OCI-LY3 (cell line): Measurements from ENCODE around the gene IGDCC3.

Experiments
- H2AFZ ChIP-seq: fragments of 200-600, 300-600 bp; shearing (Covaris generic); 2 replicates; pipeline ENCODE4 v1.6.0; 2014; ENCODE audit warnings: antibody characterized with exemption, low read depth, low read length
- H3K27ac ChIP-seq: fragments of 200-600, 300-600 bp; sonication (generic); 2 replicates; pipeline ENCODE4 v1.5.1; 2014; ENCODE audit warnings: mild to moderate bottlenecking, low read length, moderate library complexity, mixed read lengths
- H3K27me3 ChIP-seq: fragments of 200-600, 300-600 bp; sonication (generic); 2 replicates; pipeline ENCODE4 v1.6.1; 2014; ENCODE audit warnings: low read depth, low read length, mixed read lengths
- H3K36me3 ChIP-seq: fragments of 200-600, 300-600 bp; sonication (generic); replicated peaks from 2 replicates; pipeline ENCODE3; 2014; ENCODE audit warnings: low read depth, low read length, mixed read lengths
- H3K4me1 ChIP-seq: fragments of 300-600, 200-600 bp; sonication (generic); 2 replicates; pipeline ENCODE4 v1.6.1; 2014; ENCODE audit warnings: low read length, mixed read lengths
- H3K4me2 ChIP-seq: fragments of 200-600, 300-600 bp; sonication (generic); 2 replicates; pipeline ENCODE4 v1.6.1; 2014; ENCODE audit warnings: low read length, mixed read lengths
- H3K4me3 ChIP-seq: fragments of 300-600, 200-600 bp; sonication (generic); 2 replicates; pipeline ENCODE4 v1.5.1; 2014; ENCODE audit warnings: antibody characterized with exemption, mild to moderate bottlenecking, low read length, moderate library complexity
- H3K79me2 ChIP-seq: fragments of 300-600, 200-600 bp; shearing (Covaris generic); 2 replicates; pipeline ENCODE4 v1.6.1; 2014; ENCODE audit warnings: mild to moderate bottlenecking, low read length, mixed read lengths
- H3K9ac ChIP-seq: fragments of 300-600, 200-600 bp; shearing (Covaris generic); 2 replicates; pipeline ENCODE4 v1.6.0; 2014; ENCODE audit warnings: mild to moderate bottlenecking, low read length, moderate library complexity
- H3K9me3 ChIP-seq: fragments of 200-600, 300-600 bp; shearing (Covaris generic); 2 replicates; pipeline ENCODE4 v1.6.1; 2014; ENCODE audit warnings: low read length, mixed read lengths; ENCODE audit not compliant: insufficient read depth
- H4K20me1 ChIP-seq: fragments of 200-600, 300-600 bp; sonication (generic); 2 replicates; pipeline ENCODE4 v1.6.1; 2016; ENCODE audit warnings: low read length, mixed read lengths; ENCODE audit not compliant: insufficient read depth
- CTCF ChIP-seq: fragments of 200-600, 300-600 bp; sonication (generic); IDR thresholded peaks from 2 replicates; pipeline ENCODE4 v1.5.1; 2014; ENCODE audit warnings: antibody characterized with exemption, low read length, low read depth
- EZH2phosphoT487 ChIP-seq: fragments of 200-600 bp; shearing (Covaris generic); IDR thresholded peaks from 2 replicates; pipeline ENCODE4 v1.6.1; 2018; ENCODE audit warnings: antibody characterized with exemption, mixed run types, low read depth

Gene IGDCC3

GRCh38 chr15:65418596-65418995 is 40.8 kb upstream of the IGDCC3 start:
- H3K79me2 ChIP-seq: no peaks in the 10 kb centered on the region
- no peak for TF ChIP-seq CTCF
- no peak for TF ChIP-seq EZH2phosphoT487
- H3K4me2 ChIP-seq: no peak overlapping the region
- no peaks in the 10 kb centered on the region for H3K36me3 ChIP-seq
- H2AFZ ChIP-seq: no peak overlapping the region
- H4K20me1 ChIP-seq: no peaks in the 10 kb centered on the region
- no peaks in the 10 kb centered on the region for H3K9me3 ChIP-seq
- no peak overlapping the region for H3K27ac ChIP-seq
- H3K27me3 ChIP-seq: peaks cover 11% of the 10 kb centered on the region; the same call in 1 of the 2 replicates
- no peak overlapping the region for H3K9ac ChIP-seq
- no peak overlapping the region for H3K4me3 ChIP-seq
- peaks cover 8% of the 10 kb centered on the region; the same call in 1 of the 2 replicates for H3K4me1 ChIP-seq

DNA sequence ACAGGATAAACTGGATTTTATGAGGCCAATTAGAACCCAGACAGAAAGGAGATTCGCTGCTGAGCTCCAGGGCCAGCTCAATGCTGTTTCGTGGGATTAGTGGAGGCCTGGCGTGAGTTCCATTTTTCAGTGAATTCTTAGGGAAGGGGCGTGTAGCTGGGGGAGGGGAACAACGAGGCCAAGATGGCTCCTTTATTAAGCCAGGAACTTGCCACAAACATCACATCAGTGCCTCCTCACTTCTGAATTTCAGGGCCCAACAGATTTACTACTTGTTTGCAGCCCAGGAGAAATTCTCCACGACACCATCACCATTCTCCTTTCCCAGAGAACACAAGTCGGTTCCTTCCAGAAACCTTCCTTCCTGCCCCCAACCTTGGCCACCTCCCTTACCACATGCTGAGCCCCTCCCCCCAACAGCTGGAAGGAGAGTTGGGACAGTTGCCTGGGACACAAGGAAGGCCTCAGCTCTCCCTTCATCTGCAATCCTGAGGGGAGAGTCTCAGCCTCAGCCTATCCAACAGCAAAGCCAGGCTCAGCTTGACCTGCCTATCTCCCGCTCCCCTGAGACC is 39.1 kb upstream of the IGDCC3 start:
- Histone ChIP-seq H3K4me3 (no peak overlapping the region), H3K4me1 (peaks cover 9% of the 10 kb centered on the region), H3K36me3 (no peaks in the 10 kb centered on the region), H3K27ac (no peak overlapping the region), H3K79me2 (no peaks in the 10 kb centered on the region), H4K20me1 (no peaks in the 10 kb centered on the region), H3K4me2 (no peak overlapping the region), H3K9me3 (no peaks in the 10 kb centered on the region), H3K9ac (no peak overlapping the region), H2AFZ (no peak overlapping the region), H3K27me3 (peaks cover 12% of the 10 kb centered on the region; the same call in 1 of the 2 replicates)
- TF ChIP-seq EZH2phosphoT487 (no peak), CTCF (no peak)

DNA sequence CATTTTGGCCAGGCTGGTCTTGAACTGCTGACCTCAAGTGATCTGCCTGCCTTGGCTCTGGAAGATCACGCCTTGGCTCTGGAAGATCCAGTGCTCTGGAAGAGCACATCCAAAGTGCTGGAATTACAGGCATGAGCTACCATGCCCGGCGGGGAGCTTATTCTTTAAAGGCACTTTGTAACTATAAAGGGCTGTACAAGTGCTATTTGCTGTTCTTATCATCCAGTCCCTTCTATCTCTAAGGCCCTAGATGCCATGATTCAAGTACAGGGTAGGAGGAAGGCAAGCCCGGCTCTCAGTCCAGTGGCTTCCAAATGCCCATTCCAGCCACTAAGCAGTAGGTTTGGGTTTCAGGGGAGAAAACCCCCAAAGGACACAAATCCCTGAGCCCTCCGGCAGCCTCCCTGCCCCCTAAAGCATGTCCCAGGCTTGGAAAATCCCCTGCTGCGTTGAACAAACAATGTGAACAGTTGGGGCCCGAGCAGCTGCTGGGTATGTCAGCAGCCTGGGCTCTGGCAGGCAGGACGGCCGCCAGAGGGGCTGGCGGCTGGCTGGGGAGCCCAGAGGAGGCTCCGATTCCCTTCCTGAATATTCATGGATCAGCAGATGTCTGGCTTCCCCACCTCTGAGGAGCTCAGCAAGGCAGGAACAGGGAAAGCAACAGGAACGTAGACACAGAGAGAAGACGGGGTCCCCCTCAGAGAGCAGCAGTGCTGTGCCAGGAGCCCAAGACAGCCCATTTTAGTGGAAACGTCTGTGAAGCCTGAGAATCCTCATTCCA is 37.2 kb upstream of the IGDCC3 start:
- peaks cover 15% of the 10 kb centered on the region for H3K4me1 ChIP-seq
- H3K9me3 ChIP-seq: no peaks in the 10 kb centered on the region
- no peak overlapping the region for H3K4me3 ChIP-seq
- no peaks in the 10 kb centered on the region for H4K20me1 ChIP-seq
- no peaks in the 10 kb centered on the region for H3K36me3 ChIP-seq
- H3K79me2 ChIP-seq: no peaks in the 10 kb centered on the region
- no peak overlapping the region for H3K9ac ChIP-seq
- peaks cover 30% of the 10 kb centered on the region for H3K27me3 ChIP-seq
- TF ChIP-seq EZH2phosphoT487 (no peak), CTCF (no peak)
- H3K27ac ChIP-seq: no peak overlapping the region
- H2AFZ ChIP-seq: peak overlapping the region; percentile 33; the same call in 1 of the 2 replicates
- H3K4me2 ChIP-seq: no peak overlapping the region

GRCh38 chr15:65413760-65414144 is 36.0 kb upstream of the IGDCC3 start:
- H4K20me1 ChIP-seq: no peaks in the 10 kb centered on the region
- no peaks in the 10 kb centered on the region for H3K36me3 ChIP-seq
- H3K79me2 ChIP-seq: no peaks in the 10 kb centered on the region
- H3K27me3 ChIP-seq: peaks cover 42% of the 10 kb centered on the region
- H3K4me3 ChIP-seq: no peak overlapping the region
- TF ChIP-seq EZH2phosphoT487 (no peak), CTCF (no peak)
- H3K27ac ChIP-seq: no peak overlapping the region
- no peaks in the 10 kb centered on the region for H3K9me3 ChIP-seq
- H2AFZ ChIP-seq: no peak overlapping the region
- H3K4me2 ChIP-seq: no peak overlapping the region
- no peak overlapping the region for H3K9ac ChIP-seq
- peaks cover 28% of the 10 kb centered on the region for H3K4me1 ChIP-seq
